Activated CD4-positive, alpha-beta memory T cell treated with anti-CD3 and anti-CD28 coated beads, Interleukin-2, amount 10 ng/mL, durations not matched to agents 7 days and 5 days (primary cell): ENCODE data around the gene BPIFB6. TPM values are rescaled to one million over a fixed set of nuclear protein-coding genes. Genes with fewer than 3 reads are reported as not detected.

ENCODE experiments used
- CTCF ChIA-PET: fragments of 350-600 bp; sonication (Branson Sonifier 250); formaldehyde crosslinking; loops from one replicate; lab custom pipeline; 2021; ENCODE audit warnings: antibody characterized with exemption, inconsistent platforms; lab: Charles Lee
- POLR2A ChIA-PET: fragments of 350-600 bp; sonication (Branson Sonifier 250); formaldehyde crosslinking; loops from one replicate; lab custom pipeline; 2021; ENCODE audit warnings: antibody characterized with exemption; lab: Charles Lee
- DNase-seq: peaks from one replicate; pipeline ENCODE4 v3.0.0-alpha.2; 2020
- H3K27ac Mint-ChIP-seq: one replicate; pipeline ENCODE4 v1.8.0; 2021; ENCODE audit warnings: mild to moderate bottlenecking, mixed read lengths
- H3K27me3 Mint-ChIP-seq: one replicate; pipeline ENCODE4 v1.8.0; 2021; ENCODE audit warnings: mixed read lengths
- H3K36me3 Mint-ChIP-seq: one replicate; pipeline ENCODE4 v1.8.0; 2021; ENCODE audit warnings: low read depth, mixed read lengths
- H3K4me1 Mint-ChIP-seq: one replicate; pipeline ENCODE4 v1.8.0; 2021; ENCODE audit warnings: mixed read lengths
- H3K4me3 Mint-ChIP-seq: one replicate; pipeline ENCODE4 v1.8.0; 2021; ENCODE audit warnings: mild to moderate bottlenecking, mixed read lengths
- H3K9me3 Mint-ChIP-seq: one replicate; pipeline ENCODE4 v1.8.0; 2021; ENCODE audit warnings: mixed read lengths
- total RNA-seq, 2 experiments: library from RNA; stranded (reverse); gene quantifications; one replicate each; pipeline ENCODE4 v1.2.3, GENCODE V29; 2021

The BPIFB6 gene
- total RNA-seq, 2 experiments from 2014 or later = not detected

DNA sequence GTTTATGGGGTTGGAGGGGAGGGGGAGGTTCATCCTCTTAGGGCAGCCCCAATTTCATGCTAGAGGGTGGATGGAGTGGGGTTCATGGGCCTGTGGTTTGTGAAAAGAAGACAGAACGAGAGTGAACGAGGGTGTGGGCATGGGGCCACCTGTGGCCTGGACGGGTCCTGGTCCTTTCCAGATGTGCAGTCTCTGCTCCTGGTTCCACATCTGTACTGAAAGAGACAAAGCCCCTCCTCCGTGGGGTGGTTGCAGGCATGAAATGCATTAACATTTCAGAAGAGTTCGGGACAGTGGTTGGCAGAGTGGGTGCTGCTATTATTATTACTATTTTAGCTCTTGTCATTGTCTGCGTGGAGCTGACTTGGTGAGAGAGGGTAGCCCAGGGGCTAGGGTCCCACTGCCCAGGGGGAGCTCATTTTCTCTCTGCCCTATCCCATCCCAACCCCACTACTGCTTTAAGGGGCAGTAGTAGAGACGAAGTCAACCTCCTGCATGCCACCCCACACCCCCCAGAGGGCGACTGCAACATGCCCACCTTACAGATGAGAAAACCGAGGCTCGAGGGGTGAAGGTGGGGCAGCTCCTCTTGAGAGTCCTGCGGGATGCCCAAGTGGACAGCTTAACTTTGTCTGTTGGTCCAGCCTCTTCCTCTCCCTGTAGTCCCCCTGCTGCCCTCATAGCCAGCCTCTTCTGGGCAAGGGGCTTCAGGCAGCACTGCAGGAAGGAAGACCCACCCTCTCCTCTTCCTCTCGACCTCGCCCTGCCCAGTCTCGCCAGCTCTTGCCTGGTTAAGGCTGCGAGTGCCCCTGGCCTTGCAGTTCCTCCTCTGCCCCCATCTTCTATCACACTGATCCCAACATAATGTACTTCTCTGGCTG is 15.5 kb upstream of the BPIFB6 start:
- no peaks in the 10 kb centered on the region for H3K9me3 Mint-ChIP-seq
- DNase-seq = no peak
- H3K27me3 Mint-ChIP-seq = no peaks in the 10 kb centered on the region
- H3K36me3 Mint-ChIP-seq = no peaks in the 10 kb centered on the region
- H3K4me1 Mint-ChIP-seq = no peaks in the 10 kb centered on the region
- H3K27ac Mint-ChIP-seq = no peak overlapping the region
- no peak overlapping the region for H3K4me3 Mint-ChIP-seq
- ChIA-PET POLR2A (interaction anchor here (0.6 kb wide), 1 partner anchor 136 kb away, joined by 3 read pairs; no protein-coding TSS in a partner anchor), CTCF (interaction anchor here (1.0 kb wide), 1 partner anchor 9 kb away, joined by 3 read pairs; no protein-coding TSS in a partner anchor)

- ChIA-PET POLR2A (no interaction called here), CTCF (interaction anchor here (1.0 kb wide), 1 partner anchor 10 kb away, joined by 3 read pairs; no protein-coding TSS in a partner anchor)
- DNase-seq = no peak
- Mint-ChIP-seq H3K4me1 (no peaks in the 10 kb centered on the region), H3K27me3 (no peaks in the 10 kb centered on the region), H3K27ac (no peak overlapping the region), H3K4me3 (no peak overlapping the region), H3K36me3 (no peaks in the 10 kb centered on the region), H3K9me3 (no peaks in the 10 kb centered on the region)
Measured at GRCh38 chr20:33016581-33017109, 14.8 kb upstream of the BPIFB6 start.

DNA sequence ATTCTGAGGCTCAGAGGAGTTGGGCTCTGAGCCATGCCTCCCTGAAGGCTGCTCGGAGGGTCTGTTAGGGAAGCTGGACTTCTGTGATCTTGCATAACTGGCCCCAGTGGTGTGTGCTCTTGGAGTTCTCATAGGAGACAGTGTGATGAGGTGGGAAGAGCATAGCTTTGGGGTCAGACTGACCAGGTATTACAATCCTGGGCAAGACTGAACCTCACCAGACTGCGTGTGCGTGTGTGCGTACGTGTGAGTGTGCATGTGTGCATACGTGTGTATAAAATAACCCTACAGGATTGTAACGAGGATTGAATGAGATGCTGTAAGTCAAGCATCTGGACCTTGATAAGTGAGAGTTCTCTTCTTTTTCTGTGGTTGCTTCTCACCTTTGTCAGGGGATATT is 13.9 kb upstream of the BPIFB6 start:
- ChIA-PET POLR2A (no interaction called here), CTCF (interaction anchor here (1.0 kb wide), 1 partner anchor 13 kb away, joined by 3 read pairs; no protein-coding TSS in a partner anchor)
- H3K27ac Mint-ChIP-seq = no peak overlapping the region
- no peaks in the 10 kb centered on the region for H3K4me1 Mint-ChIP-seq
- H3K9me3 Mint-ChIP-seq = no peaks in the 10 kb centered on the region
- DNase-seq = no peak
- no peaks in the 10 kb centered on the region for H3K36me3 Mint-ChIP-seq
- no peaks in the 10 kb centered on the region for H3K27me3 Mint-ChIP-seq
- H3K4me3 Mint-ChIP-seq = no peak overlapping the region

GRCh38 chr20:33018169-33018931 is 13.1 kb upstream of the BPIFB6 start:
- ChIA-PET POLR2A (no interaction called here), CTCF (no interaction called here)
- no peak overlapping the region for H3K4me3 Mint-ChIP-seq
- H3K4me1 Mint-ChIP-seq = no peaks in the 10 kb centered on the region
- no peaks in the 10 kb centered on the region for H3K36me3 Mint-ChIP-seq
- DNase-seq = no peak
- no peaks in the 10 kb centered on the region for H3K27me3 Mint-ChIP-seq
- H3K27ac Mint-ChIP-seq = no peak overlapping the region
- no peaks in the 10 kb centered on the region for H3K9me3 Mint-ChIP-seq

DNA sequence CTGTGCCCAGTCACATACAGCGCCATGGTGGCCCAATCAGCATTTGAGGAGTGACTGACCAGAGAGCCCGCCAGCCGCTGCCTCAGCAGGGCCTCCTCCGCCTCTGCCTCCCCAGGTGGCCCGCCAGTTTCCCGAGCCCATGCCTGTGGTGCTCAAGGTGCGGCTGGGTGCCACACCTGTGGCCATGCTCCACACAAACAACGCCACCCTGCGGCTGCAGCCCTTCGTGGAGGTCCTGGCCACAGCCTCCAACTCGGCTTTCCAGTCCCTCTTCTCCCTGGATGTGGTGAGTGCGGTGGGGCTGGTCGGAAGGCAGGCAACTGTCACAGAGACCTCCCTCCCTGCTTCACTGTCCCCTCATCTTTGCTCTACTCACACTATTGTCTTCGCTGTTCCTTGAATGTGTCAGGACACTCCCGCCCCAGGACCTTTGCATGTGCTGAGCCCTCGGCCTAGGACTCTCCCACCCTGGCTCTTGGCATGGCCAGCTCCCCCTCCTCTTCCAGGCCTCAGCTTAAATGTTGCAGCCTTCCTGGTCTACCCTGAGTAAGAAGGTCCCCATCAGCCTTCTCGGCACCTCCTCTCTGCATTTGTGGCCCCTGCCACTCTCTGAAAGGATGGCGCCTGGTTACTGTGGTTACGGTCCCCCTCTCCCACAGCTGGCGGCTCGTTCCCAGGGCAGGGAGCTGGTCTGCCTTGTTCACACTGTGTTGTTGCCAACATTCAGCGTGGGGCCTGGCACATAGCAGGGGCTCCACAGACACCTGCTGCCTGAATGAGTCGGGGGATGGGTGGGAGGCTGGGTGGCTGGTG is 11.8 kb upstream of the BPIFB6 start:
- Mint-ChIP-seq H3K27me3 (no peaks in the 10 kb centered on the region), H3K27ac (no peak overlapping the region), H3K36me3 (no peaks in the 10 kb centered on the region), H3K9me3 (no peaks in the 10 kb centered on the region), H3K4me1 (no peaks in the 10 kb centered on the region), H3K4me3 (no peak overlapping the region)
- ChIA-PET POLR2A (no interaction called here), CTCF (no interaction called here)
- DNase-seq = no peak

GRCh38 chr20:33020278-33021161 is 10.9 kb upstream of the BPIFB6 start:
- Mint-ChIP-seq H3K27me3 (no peaks in the 10 kb centered on the region), H3K27ac (no peak overlapping the region), H3K4me1 (no peaks in the 10 kb centered on the region), H3K36me3 (no peaks in the 10 kb centered on the region), H3K4me3 (no peak overlapping the region), H3K9me3 (no peaks in the 10 kb centered on the region)
- CTCF ChIA-PET = no interaction called here
- POLR2A ChIA-PET = no interaction called here
- DNase-seq = no peak

DNA sequence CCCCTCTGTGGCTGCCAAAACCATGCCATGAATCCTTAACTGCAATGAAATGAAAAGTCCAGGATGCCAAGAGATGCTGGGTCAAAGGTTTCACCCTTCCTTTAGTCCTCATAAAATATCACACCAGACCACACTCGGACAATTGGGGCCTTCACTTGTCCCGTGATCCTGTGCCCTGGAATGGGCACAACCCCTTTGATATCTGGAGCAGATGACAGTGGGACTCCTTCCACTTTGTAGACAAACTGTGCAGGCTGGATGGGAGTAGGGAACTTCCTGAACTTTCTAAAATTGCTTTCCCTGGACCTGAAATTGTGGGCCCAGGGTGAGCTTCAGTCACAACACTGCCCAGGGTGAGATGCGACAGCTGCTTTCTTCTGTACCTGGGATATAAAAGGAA is 9.6 kb upstream of the BPIFB6 start:
- DNase-seq = no peak
- Mint-ChIP-seq H3K4me3 (no peak overlapping the region), H3K27me3 (no peaks in the 10 kb centered on the region), H3K36me3 (no peaks in the 10 kb centered on the region), H3K27ac (no peak overlapping the region), H3K9me3 (no peaks in the 10 kb centered on the region), H3K4me1 (no peaks in the 10 kb centered on the region)
- POLR2A ChIA-PET = no interaction called here
- CTCF ChIA-PET = no interaction called here

DNA sequence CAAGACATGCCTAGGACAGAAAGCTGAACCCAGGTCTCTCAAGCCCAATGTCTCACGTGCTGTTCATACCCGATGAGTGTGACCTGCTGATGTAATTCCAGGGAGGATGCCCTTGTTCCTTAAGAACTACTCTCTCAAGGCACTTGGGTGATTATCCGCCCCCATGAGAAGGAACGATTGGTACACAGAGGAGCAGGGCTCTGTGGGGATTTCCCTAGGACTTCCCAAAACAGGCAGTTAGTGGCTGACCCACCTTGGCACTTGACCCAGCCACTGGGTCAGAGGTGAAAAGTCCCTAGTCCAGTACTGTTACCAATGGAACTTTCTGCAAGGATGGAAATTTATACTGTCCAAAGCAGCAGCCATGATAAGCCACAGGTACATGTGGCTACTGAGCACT is 9.2 kb upstream of the BPIFB6 start:
- H3K27ac Mint-ChIP-seq = no peak overlapping the region
- no peaks in the 10 kb centered on the region for H3K9me3 Mint-ChIP-seq
- ChIA-PET POLR2A (no interaction called here), CTCF (no interaction called here)
- no peaks in the 10 kb centered on the region for H3K4me1 Mint-ChIP-seq
- no peaks in the 10 kb centered on the region for H3K36me3 Mint-ChIP-seq
- no peak for DNase-seq
- no peak overlapping the region for H3K4me3 Mint-ChIP-seq
- H3K27me3 Mint-ChIP-seq = no peaks in the 10 kb centered on the region

- no peak overlapping the region for H3K4me3 Mint-ChIP-seq
- H3K27me3 Mint-ChIP-seq = no peaks in the 10 kb centered on the region
- ChIA-PET CTCF (no interaction called here), POLR2A (no interaction called here)
- H3K36me3 Mint-ChIP-seq = no peaks in the 10 kb centered on the region
- no peaks in the 10 kb centered on the region for H3K4me1 Mint-ChIP-seq
- H3K9me3 Mint-ChIP-seq = no peaks in the 10 kb centered on the region
- no peak for DNase-seq
- no peak overlapping the region for H3K27ac Mint-ChIP-seq
Measured at GRCh38 chr20:33022694-33023438, 8.6 kb upstream of the BPIFB6 start.

DNA sequence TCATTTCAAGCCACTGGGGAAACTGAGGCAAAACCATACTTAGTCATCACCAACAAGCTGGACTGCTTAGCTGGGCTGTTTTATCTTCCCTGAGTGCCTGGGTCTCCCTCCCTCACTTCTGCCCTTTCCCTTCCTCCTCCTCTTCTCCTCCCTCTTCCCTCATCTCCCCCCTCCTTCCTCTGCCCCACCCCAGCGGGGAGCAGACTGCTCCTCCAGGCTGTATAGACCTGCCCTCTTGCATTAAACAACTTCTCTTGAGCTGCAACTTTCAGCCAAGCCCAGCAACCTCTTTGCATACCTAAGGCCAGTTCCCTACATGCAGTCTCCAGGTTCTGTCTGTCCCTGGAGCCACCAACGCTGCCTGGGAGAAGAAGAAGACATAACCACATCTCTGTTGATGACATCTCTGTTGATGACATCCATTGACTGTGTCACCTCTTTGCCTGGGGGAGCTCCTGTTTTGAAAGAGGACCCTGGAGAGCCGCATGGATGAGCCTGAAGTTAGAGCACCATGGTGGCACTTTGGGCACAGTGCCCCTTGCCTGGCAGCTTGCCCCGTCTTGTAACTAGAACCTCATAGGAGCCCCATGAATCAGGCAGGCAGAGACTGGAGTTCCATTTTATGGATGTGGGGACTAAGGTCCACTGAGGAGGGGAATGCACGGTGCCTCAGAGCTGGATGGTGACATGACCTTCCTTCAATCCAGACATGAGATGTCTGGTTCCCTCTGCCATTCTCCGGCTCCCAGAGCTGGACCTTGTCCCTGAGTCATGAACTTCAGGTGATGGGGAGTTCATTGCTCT is 7.8 kb upstream of the BPIFB6 start:
- CTCF ChIA-PET = no interaction called here

GRCh38 chr20:33024243-33024560 is 7.2 kb upstream of the BPIFB6 start:
- Mint-ChIP-seq H3K36me3 (no peaks in the 10 kb centered on the region), H3K4me1 (no peaks in the 10 kb centered on the region), H3K9me3 (no peaks in the 10 kb centered on the region), H3K27ac (no peak overlapping the region), H3K4me3 (no peak overlapping the region), H3K27me3 (no peaks in the 10 kb centered on the region)
- ChIA-PET POLR2A (no interaction called here), CTCF (no interaction called here)
- no peak for DNase-seq

More for the DNA sequence above, 7.8 kb upstream of the BPIFB6 start:
- no peak overlapping the region for H3K4me3 Mint-ChIP-seq
- no peaks in the 10 kb centered on the region for H3K36me3 Mint-ChIP-seq
- H3K27ac Mint-ChIP-seq = no peak overlapping the region
- H3K27me3 Mint-ChIP-seq = no peaks in the 10 kb centered on the region
- no peaks in the 10 kb centered on the region for H3K9me3 Mint-ChIP-seq
- POLR2A ChIA-PET = no interaction called here
- no peaks in the 10 kb centered on the region for H3K4me1 Mint-ChIP-seq
- DNase-seq = no peak
